GM18870 (cell line): ENCODE data around the gene ATXN7.
A peak's percentile ranks its signal among the peaks of the same experiment; 100 is the strongest.

Experiments
- ATAC-seq: cut with Tn5 transposase; IDR thresholded peaks from one replicate; pipeline ENCODE4 v1.9.1; 2021; ENCODE audit warnings: moderate library complexity; ENCODE audit not compliant: unreplicated experiment

Gene ATXN7

GRCh38 chr3:64011685-64012084 is 148.0 kb downstream of the ATXN7 start:
- ATAC-seq = no peak

GRCh38 chr3:64016941-64017620 is 153.4 kb downstream of the ATXN7 start:
- no peak for ATAC-seq

DNA sequence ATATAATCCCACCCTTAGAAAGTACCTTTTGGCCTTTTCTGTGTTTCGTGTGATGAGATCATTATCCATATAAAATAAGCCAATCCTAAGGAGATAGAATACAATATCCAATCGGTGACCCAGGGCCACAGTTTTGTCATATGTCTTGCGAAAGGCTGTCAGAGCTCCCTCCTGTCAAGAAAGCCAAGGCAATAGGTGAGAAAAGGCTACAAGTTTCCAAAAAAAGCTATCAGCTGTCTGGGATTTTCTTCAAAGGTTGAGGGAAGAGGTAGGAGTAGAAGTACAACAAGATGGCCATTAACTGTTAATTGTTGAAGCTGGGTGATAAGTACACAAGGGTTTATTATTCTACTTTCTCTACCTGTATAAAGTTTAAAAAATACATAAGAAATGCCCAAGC is 155.6 kb downstream of the ATXN7 start:
- ATAC-seq = no peak

GRCh38 chr3:64019879-64020278 is 156.2 kb downstream of the ATXN7 start:
- no peak for ATAC-seq

DNA sequence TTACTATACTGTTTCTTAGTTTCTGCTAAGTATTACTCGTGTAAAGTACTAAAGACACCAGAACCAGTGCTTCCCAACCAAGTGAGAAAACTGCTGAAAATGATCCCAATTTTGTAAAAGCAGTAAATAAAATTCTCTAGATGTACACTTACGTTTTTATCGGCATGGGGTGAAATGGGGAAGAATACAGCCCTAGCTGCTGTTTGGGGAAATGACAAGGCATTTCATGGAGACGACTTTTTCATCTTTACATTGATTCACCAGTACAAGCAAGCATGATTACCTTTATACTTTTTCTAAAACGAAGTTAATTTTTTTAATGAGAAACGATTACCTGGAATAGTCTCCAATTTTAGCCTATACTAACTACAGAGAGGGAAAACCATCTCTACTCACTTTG is 158.3 kb downstream of the ATXN7 start:
- ATAC-seq = no peak

- no peak for ATAC-seq
Measured at GRCh38 chr3:64022451-64023186, 159.0 kb downstream of the ATXN7 start.

- peak; percentile 87 for ATAC-seq
Measured at GRCh38 chr3:64023187-64023860, 159.7 kb downstream of the ATXN7 start, which contains the start of gene PSMD6. Gene PSMD6, minus strand, starts transcription at chr3:64023494. Its CDS starts 75 bp downstream, at chr3:64023419.

- ATAC-seq = no peak
Measured at GRCh38 chr3:64023861-64024223, 160.2 kb downstream of the ATXN7 start.

DNA sequence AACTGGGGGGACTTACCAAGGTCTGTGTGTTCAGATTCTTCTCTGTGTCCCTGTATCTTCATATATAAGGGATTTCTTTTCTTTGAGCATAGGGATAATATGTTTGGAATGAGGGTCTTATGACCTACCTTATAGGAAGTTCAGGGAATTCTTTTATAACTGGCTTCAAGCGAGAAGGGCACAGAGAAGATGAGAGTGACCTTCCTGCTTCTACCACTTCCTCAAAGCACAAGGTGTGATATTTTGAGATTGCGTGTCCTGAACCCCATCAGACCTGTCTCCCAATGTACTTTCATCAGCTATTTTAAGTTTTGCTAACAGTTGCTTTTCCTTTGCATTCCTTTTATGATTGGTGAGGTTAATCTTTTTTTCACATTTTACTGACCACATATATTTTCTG is 162.7 kb downstream of the ATXN7 start:
- no peak for ATAC-seq

DNA sequence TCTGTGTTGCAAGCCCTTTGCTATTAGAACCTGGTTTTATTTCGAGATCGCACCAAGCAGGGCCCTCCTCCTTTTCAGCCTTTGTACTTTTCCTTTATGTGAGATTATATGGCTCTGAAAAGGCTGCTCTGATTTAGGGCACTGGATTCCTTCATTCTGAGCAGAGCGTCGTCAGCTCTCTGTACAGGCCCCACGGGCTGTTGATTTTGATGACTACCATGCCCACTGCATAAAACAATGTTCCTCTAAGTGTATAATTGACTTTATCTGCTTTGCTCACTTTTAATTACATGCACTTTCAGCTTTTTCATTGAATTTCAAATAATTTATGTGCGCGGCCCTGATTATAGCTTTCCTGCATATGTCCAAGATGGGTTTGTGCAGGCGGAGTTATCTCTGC is 164.0 kb downstream of the ATXN7 start:
- ATAC-seq = no peak

GRCh38 chr3:64028754-64029153 is 165.1 kb downstream of the ATXN7 start:
- no peak for ATAC-seq

GRCh38 chr3:64029287-64029686 is 165.6 kb downstream of the ATXN7 start:
- no peak for ATAC-seq

DNA sequence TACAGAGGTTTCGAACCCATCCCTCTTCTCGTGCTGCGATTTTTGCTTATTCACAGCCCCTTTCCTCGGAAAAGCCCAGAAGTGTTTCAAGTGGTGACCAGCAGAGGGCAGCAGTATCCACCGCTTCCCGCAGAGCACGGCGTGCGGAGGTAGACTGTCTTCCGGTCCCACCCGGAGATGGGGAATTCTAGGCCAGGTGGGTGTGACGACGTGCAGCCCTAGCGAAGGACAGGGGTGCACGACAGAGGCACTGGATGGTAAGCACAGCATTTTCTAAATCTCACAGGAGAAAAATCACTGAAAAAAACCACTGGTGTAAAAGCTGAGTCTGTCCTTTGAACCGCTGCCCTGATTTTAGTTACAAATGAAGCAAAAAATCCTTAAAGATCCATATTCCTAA is 167.1 kb downstream of the ATXN7 start:
- peak; percentile 89 for ATAC-seq

- ATAC-seq = no peak
Measured at GRCh38 chr3:64031540-64032508, 168.2 kb downstream of the ATXN7 start.

DNA sequence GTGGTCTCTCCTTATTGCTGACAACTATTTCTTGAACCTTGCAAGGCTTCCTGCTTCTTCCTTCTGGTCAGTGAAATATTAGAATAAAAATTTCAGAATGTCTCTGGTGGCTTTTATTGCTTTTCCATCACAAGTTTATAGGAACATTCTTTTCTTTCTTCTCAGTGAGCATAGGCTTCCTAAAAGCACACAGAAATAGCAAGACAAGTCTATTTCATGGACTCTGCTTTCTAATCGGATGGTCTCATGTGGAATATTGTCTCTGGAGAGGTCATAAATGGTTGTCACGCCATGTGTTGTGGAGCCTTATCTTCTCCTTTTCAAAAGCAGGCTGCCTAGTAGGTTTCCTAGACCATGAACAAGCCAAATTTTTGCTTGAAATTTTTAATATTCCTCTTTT is 169.4 kb downstream of the ATXN7 start:
- ATAC-seq = no peak

DNA sequence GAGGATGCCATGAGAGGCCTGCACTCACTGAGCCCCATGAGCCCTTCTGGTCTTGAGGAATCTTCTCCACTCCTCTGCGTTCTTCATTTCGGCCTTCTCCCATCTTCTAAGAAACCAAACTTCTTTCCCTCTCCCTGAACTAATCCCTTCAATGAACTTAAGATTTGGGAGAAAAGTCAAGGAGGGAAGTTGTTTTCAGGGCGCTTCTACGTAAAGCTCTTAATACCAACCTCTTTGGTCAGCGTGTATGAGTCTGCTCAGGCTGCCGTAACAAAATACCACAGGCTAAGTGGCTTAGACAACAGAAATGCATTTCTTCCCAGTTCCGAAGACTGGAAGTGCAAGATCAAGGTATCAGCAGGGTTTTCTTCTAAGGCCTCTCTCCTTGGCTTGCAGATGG is 173.4 kb downstream of the ATXN7 start:
- ATAC-seq = no peak

DNA sequence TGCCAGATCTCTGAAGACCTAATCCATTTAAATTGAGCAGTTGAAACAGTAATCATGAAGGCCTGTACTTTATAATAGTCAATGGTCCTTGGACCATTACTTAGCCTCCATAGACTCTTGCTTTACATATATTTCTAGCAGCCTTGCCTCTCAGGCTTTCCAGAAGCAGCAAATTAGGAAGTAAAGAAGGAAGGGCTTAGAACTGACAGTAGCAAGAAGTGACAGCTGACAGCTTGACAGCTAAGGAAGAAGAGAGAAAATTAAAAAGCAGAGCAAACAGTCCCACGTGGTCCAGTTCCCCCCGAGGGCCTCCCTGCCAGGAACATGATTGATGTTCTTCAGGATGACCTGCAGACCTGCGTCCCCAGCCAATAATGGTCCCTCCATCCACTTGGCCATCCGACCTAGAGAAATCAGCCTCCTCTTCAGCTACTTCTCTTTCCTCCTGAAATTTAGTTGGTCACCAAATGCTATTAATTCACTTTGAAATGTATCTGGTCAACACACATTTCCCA is 174.6 kb downstream of the ATXN7 start:
- no peak for ATAC-seq

DNA sequence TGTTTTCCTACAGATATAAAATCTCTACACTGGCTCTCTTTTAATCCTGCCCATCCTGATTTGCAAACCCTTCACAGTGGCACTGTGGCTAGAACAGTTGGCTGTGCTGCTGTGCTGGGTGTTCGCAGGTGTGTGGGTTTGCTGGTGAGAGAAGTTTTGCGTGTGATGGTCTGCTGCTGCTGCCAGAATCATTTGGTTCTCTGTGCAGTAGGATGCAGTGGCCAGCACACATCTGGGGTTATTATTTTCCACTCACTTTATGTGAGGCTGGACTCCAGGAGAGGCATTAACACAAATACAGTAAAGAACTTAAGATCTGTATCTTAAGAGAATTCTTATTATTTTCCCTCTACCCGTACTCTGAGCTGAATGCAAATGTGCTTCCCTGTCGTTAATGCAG is 175.7 kb downstream of the ATXN7 start:
- ATAC-seq = no peak

- ATAC-seq = no peak
Measured at GRCh38 chr3:64039981-64040733, 176.5 kb downstream of the ATXN7 start.

GRCh38 chr3:64042952-64043351 is 179.3 kb downstream of the ATXN7 start:
- ATAC-seq = no peak
